Measurements from ENCODE around the gene LBH.

LBH gene

GRCh38 chr2:30303095-30303494, 71.8 kb downstream of the LBH start:
- no peak for DNase-seq (ENCODE audit: low read depth in 2 of 2)

- no peak for DNase-seq (ENCODE audit: low read depth in 2 of 2)
These were observed 73.9 kb downstream of the LBH start for GRCh38 chr2:30305235-30305634.

GRCh38 chr2:30306522-30306921, 75.2 kb downstream of the LBH start:
- DNase-seq (ENCODE audit: low read depth in 2 of 2): no peak

GRCh38 chr2:30308280-30308679, 76.9 kb downstream of the LBH start:
- no peak for DNase-seq (ENCODE audit: low read depth in 2 of 2)
